HG02938 (cell line): Measurements from ENCODE around the gene S100B.
A peak's percentile ranks its signal among the peaks of the same experiment; 100 is the strongest.
"Not testable (repeated sequence)": the region's sequence is repeated elsewhere in the genome, so short reads cannot be mapped to it uniquely, and the experiment has no call there.

Source experiments
- ATAC-seq: cut with Tn5 transposase; IDR thresholded peaks from one replicate; pipeline ENCODE4 v1.9.1; 2021; ENCODE audit warnings: mild to moderate bottlenecking, moderate library complexity; ENCODE audit not compliant: unreplicated experiment

Gene S100B

GRCh38 chr21:46604975-46605766 is at the start of gene S100B:
Gene S100B (minus strand): TSS chr21:46605082. CDS start chr21:46602415, 2,667 bp downstream.
- no peak for ATAC-seq

- ATAC-seq: no peak
Observed at GRCh38 chr21:46651121-46651520, 46.2 kb upstream of the S100B start.

- ATAC-seq: no peak
Observed at GRCh38 chr21:46650476-46651098, 45.7 kb upstream of the S100B start.

GRCh38 chr21:46649356-46649755 is 44.5 kb upstream of the S100B start:
- no peak for ATAC-seq

GRCh38 chr21:46648539-46648938 is 43.7 kb upstream of the S100B start:
- ATAC-seq: no peak

- no peak for ATAC-seq
Observed at GRCh38 chr21:46646541-46647154, 41.8 kb upstream of the S100B start.

GRCh38 chr21:46645840-46646239 is 41.0 kb upstream of the S100B start:
- ATAC-seq: no peak

GRCh38 chr21:46643379-46644177 is 38.7 kb upstream of the S100B start:
- ATAC-seq: no peak

- no peak for ATAC-seq
Observed at GRCh38 chr21:46641656-46642055, 36.8 kb upstream of the S100B start.

GRCh38 chr21:46639489-46640386 is 34.9 kb upstream of the S100B start:
- no peak for ATAC-seq

- ATAC-seq: no peak
Observed at GRCh38 chr21:46637952-46638746, 33.3 kb upstream of the S100B start.

- ATAC-seq: no peak
Observed at GRCh38 chr21:46636550-46637285, 31.8 kb upstream of the S100B start.

GRCh38 chr21:46636181-46636512 is 31.3 kb upstream of the S100B start:
- no peak for ATAC-seq

- ATAC-seq: peak; percentile 83
Observed at GRCh38 chr21:46635324-46636180, 30.7 kb upstream of the S100B start, which contains the start of gene PRMT2. Gene PRMT2 (plus strand): TSS chr21:46635674. CDS start chr21:46636952, 1,278 bp downstream.

- ATAC-seq: peak; percentile 21
Observed at GRCh38 chr21:46634966-46635323, 30.1 kb upstream of the S100B start.

GRCh38 chr21:46634427-46634826 is 29.5 kb upstream of the S100B start:
- ATAC-seq: no peak

- ATAC-seq: no peak
Observed at GRCh38 chr21:46633566-46633965, 28.7 kb upstream of the S100B start.

- ATAC-seq: not testable (repeated sequence)
Observed at GRCh38 chr21:46630915-46631314, 26.0 kb upstream of the S100B start.
